H1 (cell line): ENCODE measurements around the gene BCL11A. TPM values are rescaled to one million over a fixed set of nuclear protein-coding genes. Genes with fewer than 3 reads are reported as not detected.

ENCODE experiments used
- CHD1 ChIP-seq: IDR thresholded peaks from 2 replicates; pipeline ENCODE4 v1.6.1; 2012; ENCODE audit warnings: low read depth, low read length, improper control_type of control experiment
- CREB1 ChIP-seq: IDR thresholded peaks from 2 replicates; pipeline ENCODE4 v1.6.1; 2012; ENCODE audit warnings: inconsistent platforms
- polyA plus RNA-seq, 7 experiments: library from polyadenylated mRNA; depleted of rRNA in 3 of 7; stranded (reverse) in 5 of 7; unstranded in 2 of 7; fragments of >200 nt in 5 of 7; fragments of 200-250 nt in 2 of 7; gene quantifications; 1 replicate in 5 of 7; 2 replicates in 1 of 7; 4 replicates in 1 of 7; pipeline versions ENCODE4 v1.2.1 to v1.2.3, GENCODE V29; 2011 to 2013; ENCODE audit warnings: missing spikeins in 2 of 7, mixed read lengths in 2 of 7
- total RNA-seq: library from RNA; stranded (reverse); fragmentation: NEBNext Ultra II Directional; extraction: Animal tissue kit (Norgen Biotek cat#: 25700); gene quantifications from 2 replicates; pipeline ENCODE4 v1.2.1, GENCODE V29; 2021

The BCL11A gene
- total and polyA plus RNA-seq, 2 of the 8 experiments (the other 6 are each of a cell fraction or from before 2014, with no cell fraction given): 11.9 to 59.3 TPM

DNA sequence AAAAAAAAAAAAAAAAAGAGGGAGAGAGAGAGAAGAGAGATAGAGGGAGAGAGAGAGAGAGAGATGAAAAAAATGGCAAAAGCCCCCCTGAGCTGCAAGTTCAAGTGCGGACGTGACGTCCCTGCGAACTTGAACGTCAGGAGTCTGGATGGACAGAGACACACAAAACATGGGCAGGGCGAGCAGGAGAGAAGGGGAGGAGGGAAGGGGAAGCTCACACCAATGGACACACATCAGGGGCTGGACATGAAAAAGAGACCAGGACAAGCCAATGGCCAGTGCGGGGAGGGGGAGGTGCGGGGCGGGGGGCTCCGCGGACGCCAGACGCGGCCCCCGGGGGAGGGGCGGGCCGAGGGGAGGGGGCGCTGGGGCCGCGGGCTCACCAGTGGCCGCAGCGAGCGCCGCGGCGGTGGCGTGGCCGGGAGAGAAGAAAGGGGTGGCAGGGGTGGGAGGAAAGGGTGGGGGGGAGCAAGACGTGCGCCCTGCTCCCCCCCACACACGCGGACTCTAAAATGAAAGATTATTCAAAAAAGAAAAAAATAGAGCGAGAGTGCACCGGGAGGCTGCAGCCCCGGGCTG is at the start of gene BCL11A (continued):
- TF ChIP-seq CHD1 (peak; percentile 23; the same call in 1 of the 2 replicates), CREB1 (peak; percentile 87)
